H1 (cell line): Measurements from ENCODE around the gene STAMBPL1. TPM values are rescaled to one million over a fixed set of nuclear protein-coding genes. Genes with fewer than 3 reads are reported as not detected.

ENCODE experiments used
- CTCF ChIA-PET: fragments of 300-600 bp; sonication (Branson Sonifier 250); formaldehyde crosslinking; loops from one replicate; lab custom pipeline; 2021; ENCODE audit not compliant: partially characterized antibody; lab: Charles Lee
- POLR2A ChIA-PET: fragments of 300-600 bp; sonication (Branson Sonifier 250); formaldehyde crosslinking; loops from one replicate; lab custom pipeline; 2021; ENCODE audit warnings: inconsistent platforms; ENCODE audit not compliant: partially characterized antibody; lab: Charles Lee
- DNase-seq, 2 experiments: peaks; one replicate each; pipeline versions ENCODE4 v3.0.0 to v3.0.0-alpha.2; 2010 to 2022; ENCODE audit warnings: low spot score in 2 of 2, low read depth in 1 of 2, mixed read lengths in 1 of 2
- FAIRE-seq: peaks from 2 replicates; lab custom pipeline; 2011; peaks lifted over from hg19 to GRCh38; lab: Jason Lieb, UNC
- H2AFZ ChIP-seq: 2 replicates; pipeline ENCODE4 v1.8.1; 2012; ENCODE audit warnings: low read length, inconsistent platforms
- H2AK5ac ChIP-seq: 2 replicates; pipeline ENCODE4 v1.6.1; 2013; ENCODE audit warnings: low read depth, low read length
- H2BK120ac ChIP-seq: replicated peaks from 2 replicates; pipeline ENCODE3; 2013; ENCODE audit warnings: low read depth, low read length, inconsistent platforms
- H2BK12ac ChIP-seq: 2 replicates; pipeline ENCODE4 v1.6.1; 2013; ENCODE audit warnings: low read depth, low read length
- H2BK15ac ChIP-seq: 2 replicates; pipeline ENCODE4 v1.6.1; 2013; ENCODE audit warnings: low read length
- H2BK20ac ChIP-seq: 2 replicates; pipeline ENCODE4 v1.6.1; 2013; ENCODE audit warnings: low read length
- H2BK5ac ChIP-seq: 2 replicates; pipeline ENCODE4 v1.6.1; 2013; ENCODE audit warnings: low read depth, low read length
- H3K14ac ChIP-seq: 2 replicates; pipeline ENCODE4 v1.6.1; 2013; ENCODE audit warnings: inconsistent platforms; ENCODE audit not compliant: insufficient read length
- H3K18ac ChIP-seq: 2 replicates; pipeline ENCODE4 v1.6.1; 2013; ENCODE audit warnings: low read length; ENCODE audit errors: extremely low read depth
- H3K23ac ChIP-seq: 2 replicates; pipeline ENCODE4 v1.6.1; 2013; ENCODE audit warnings: inconsistent platforms; ENCODE audit not compliant: insufficient read length
- H3K23me2 ChIP-seq: 2 replicates; pipeline ENCODE4 v1.6.1; 2013; ENCODE audit warnings: low read depth, low read length
- H3K27ac ChIP-seq: 2 replicates; pipeline ENCODE4 v1.6.1; 2011; ENCODE audit warnings: low read depth, low read length, inconsistent platforms
- H3K27me3 ChIP-seq, 4 experiments: replicated peaks in 1 of 4; 1 replicate in 1 of 4; 2 replicates in 3 of 4; pipeline versions ENCODE4 v1.6.1 to v1.8.1; 2011 to 2013; ENCODE audit warnings: low read length in 3 of 4, mild to moderate bottlenecking in 3 of 4, inconsistent platforms in 2 of 4, mixed read lengths in 2 of 4, moderate library complexity in 1 of 4; ENCODE audit not compliant: control insufficient read depth in 3 of 4, insufficient read depth in 3 of 4; ENCODE audit errors: extremely low read depth in 1 of 4
- H3K36me3 ChIP-seq, 4 experiments: 2 replicates each; pipeline versions ENCODE4 v1.6.1 to v1.8.1; 2011 to 2013; ENCODE audit warnings: mild to moderate bottlenecking in 4 of 4, low read length in 3 of 4, moderate library complexity in 2 of 4, control low read depth in 1 of 4, inconsistent platforms in 1 of 4; ENCODE audit not compliant: insufficient read depth in 4 of 4, control insufficient read depth in 2 of 4
- H3K4ac ChIP-seq: replicated peaks from 2 replicates; pipeline ENCODE3; 2013; ENCODE audit warnings: low read length, low read depth, mixed read lengths, inconsistent platforms; ENCODE audit not compliant: insufficient read length
- H3K4me1 ChIP-seq, 4 experiments: replicated peaks in 1 of 4; 1 replicate in 1 of 4; 2 replicates in 3 of 4; pipeline versions ENCODE4 v1.6.1 to v1.8.1; 2011 to 2013; ENCODE audit warnings: low read length in 3 of 4, inconsistent platforms in 2 of 4, mixed read lengths in 1 of 4; ENCODE audit not compliant: insufficient read depth in 4 of 4, control insufficient read depth in 3 of 4
- H3K4me2 ChIP-seq, 2 experiments: 2 replicates each; pipeline versions ENCODE4 v1.6.1 to v1.8.1; 2011 to 2013; ENCODE audit warnings: low read depth in 2 of 2, low read length in 2 of 2, control low read depth in 1 of 2, inconsistent platforms in 1 of 2, mild to moderate bottlenecking in 1 of 2; ENCODE audit not compliant: insufficient read depth in 1 of 2
- H3K4me3 ChIP-seq, 4 experiments: fragments of 200-600, 300-600 bp in 1 of 4; sonication (generic), shearing (Covaris generic), sonication (Bioruptor Twin) in 1 of 4; 2 replicates each; pipeline versions ENCODE4 v1.5.1 to v1.8.1; 2011 to 2016; ENCODE audit warnings: low read length in 4 of 4, low read depth in 3 of 4, control low read depth in 2 of 4, inconsistent platforms in 2 of 4, mild to moderate bottlenecking in 2 of 4, mixed read lengths in 1 of 4, moderate library complexity in 1 of 4; ENCODE audit not compliant: insufficient read depth in 2 of 4; ENCODE audit errors: extremely low read depth in 1 of 4
- H3K56ac ChIP-seq: replicated peaks from 2 replicates; pipeline ENCODE3; 2013; ENCODE audit warnings: low read depth, mild to moderate bottlenecking, mixed read lengths, low read length, inconsistent platforms; ENCODE audit not compliant: insufficient read length
- H3K79me1 ChIP-seq: 2 replicates; pipeline ENCODE4 v1.6.1; 2013; ENCODE audit warnings: low read depth, low read length, control low read depth
- H3K79me2 ChIP-seq, 2 experiments: 2 replicates each; pipeline versions ENCODE4 v1.6.1 to v1.8.1; 2012 to 2013; ENCODE audit warnings: low read length in 2 of 2, mild to moderate bottlenecking in 2 of 2, inconsistent platforms in 1 of 2; ENCODE audit not compliant: insufficient read depth in 2 of 2, control insufficient read depth in 1 of 2
- H3K9ac ChIP-seq, 4 experiments: replicated peaks in 1 of 4; 1 replicate in 1 of 4; 2 replicates in 3 of 4; pipeline versions ENCODE4 v1.6.1 to v1.8.1; 2011 to 2013; ENCODE audit warnings: low read depth in 3 of 4, low read length in 3 of 4, control low read depth in 2 of 4, mild to moderate bottlenecking in 2 of 4, moderate library complexity in 2 of 4, inconsistent platforms in 1 of 4; ENCODE audit errors: extremely low read depth in 1 of 4
- H3K9me3 ChIP-seq, 2 experiments: 2 replicates each; pipeline versions ENCODE4 v1.6.1 to v1.8.1; 2012 to 2013; ENCODE audit warnings: mild to moderate bottlenecking in 2 of 2, moderate library complexity in 2 of 2, control low read depth in 1 of 2, inconsistent platforms in 1 of 2, low read depth in 1 of 2, low read length in 1 of 2, mixed read lengths in 1 of 2; ENCODE audit not compliant: insufficient read depth in 2 of 2
- H4K20me1 ChIP-seq, 2 experiments: replicated peaks in 1 of 2; 2 replicates each; pipeline versions ENCODE3 to v1.8.1; 2011 to 2013; ENCODE audit warnings: inconsistent platforms in 2 of 2, low read length in 2 of 2, mild to moderate bottlenecking in 1 of 2; ENCODE audit not compliant: insufficient read depth in 2 of 2, control insufficient read depth in 1 of 2
- H4K5ac ChIP-seq: 2 replicates; pipeline ENCODE4 v1.6.1; 2013; ENCODE audit warnings: low read length, low read depth, mixed read lengths, inconsistent platforms; ENCODE audit not compliant: insufficient read length
- H4K8ac ChIP-seq: 2 replicates; pipeline ENCODE4 v1.8.0; 2013; ENCODE audit warnings: mild to moderate bottlenecking, moderate library complexity, low read length, inconsistent platforms; ENCODE audit not compliant: insufficient read depth; ENCODE audit errors: extremely low read depth
- H4K91ac ChIP-seq: replicated peaks from 2 replicates; pipeline ENCODE3; 2013; ENCODE audit warnings: low read length, mixed read lengths, inconsistent platforms; ENCODE audit not compliant: insufficient read length
- BACH1 ChIP-seq: IDR thresholded peaks from 2 replicates; pipeline ENCODE4 v1.6.1; 2012; ENCODE audit warnings: low read length, improper control_type of control experiment
- CHD1 ChIP-seq: IDR thresholded peaks from 2 replicates; pipeline ENCODE4 v1.6.1; 2012; ENCODE audit warnings: low read depth, low read length, improper control_type of control experiment
- EP300 ChIP-seq, 2 experiments: IDR thresholded peaks; 1 replicate in 1 of 2; 2 replicates in 1 of 2; pipeline ENCODE4 v1.6.1; 2011 to 2012; ENCODE audit warnings: low read depth in 2 of 2, low read length in 2 of 2, mild to moderate bottlenecking in 2 of 2, borderline replicate concordance in 1 of 2, inconsistent platforms in 1 of 2, moderate library complexity in 1 of 2
- KDM5A ChIP-seq: fragments of 200-600 bp; IDR thresholded peaks from 2 replicates; pipeline ENCODE4 v1.7.1; 2012; ENCODE audit warnings: mild to moderate bottlenecking, low read length, inconsistent platforms, mixed read lengths
- RAD21 ChIP-seq, 2 experiments: IDR thresholded peaks in 1 of 2; conservative IDR thresholded peaks in 1 of 2; 2 replicates each; pipeline ENCODE4 v1.6.1; 2011; ENCODE audit warnings: low read depth in 2 of 2, low read length in 2 of 2, improper control_type of control experiment in 1 of 2, inconsistent platforms in 1 of 2, mild to moderate bottlenecking in 1 of 2, moderate library complexity in 1 of 2
- RFX5 ChIP-seq: IDR thresholded peaks from 2 replicates; pipeline ENCODE4 v1.6.1; 2011; ENCODE audit warnings: low read depth, low read length, improper control_type of control experiment, borderline replicate concordance
- RNF2 ChIP-seq: fragments of 200-900, 300-1000 bp; sonication (generic); IDR thresholded peaks from 2 replicates; pipeline ENCODE4 v1.7.1; 2016; ENCODE audit warnings: borderline replicate concordance, low read depth, mild to moderate bottlenecking, antibody characterized with exemption, low read length; ENCODE audit not compliant: poor library complexity, severe bottlenecking; ENCODE audit errors: missing control alignments
- TAF7 ChIP-seq: optimal IDR thresholded peaks from 2 replicates; pipeline ENCODE3; 2011; ENCODE audit warnings: low read depth, mild to moderate bottlenecking, inconsistent platforms, low read length, moderate library complexity, borderline replicate concordance
- TCF12 ChIP-seq: IDR thresholded peaks from 2 replicates; pipeline ENCODE4 v1.6.1; 2011; ENCODE audit warnings: low read depth, mild to moderate bottlenecking, low read length
- ZNF274 ChIP-seq: IDR thresholded peaks from 2 replicates; pipeline ENCODE4 v1.7.0; 2012; ENCODE audit warnings: low read length, borderline replicate concordance; ENCODE audit errors: extremely low read depth
- WGBS, 2 experiments: shearing (Covaris generic) in 1 of 2; methylation state at CpG; one replicate each; pipeline versions ENCODE4 v1.1.6 to v1.1.7; 2013 to 2015; ENCODE audit warnings: low lambda C conversion rate in 2 of 2, mixed read lengths in 2 of 2, inconsistent platforms in 1 of 2, low coverage in 1 of 2, missing lambda C conversion rate in 1 of 2; ENCODE audit not compliant: insufficient replicate concordance in 2 of 2, insufficient coverage in 1 of 2, insufficient read length in 1 of 2; ENCODE audit errors: extremely low coverage in 1 of 2, missing lambda C conversion rate in 1 of 2; 5-methylcytosine and 5-hydroxymethylcytosine counted together
- polyA plus RNA-seq, 7 experiments: library from polyadenylated mRNA; depleted of rRNA in 3 of 7; stranded (reverse) in 5 of 7; unstranded in 2 of 7; fragments of >200 nt in 5 of 7; fragments of 200-250 nt in 2 of 7; gene quantifications; 1 replicate in 5 of 7; 2 replicates in 1 of 7; 4 replicates in 1 of 7; pipeline versions ENCODE4 v1.2.1 to v1.2.3, GENCODE V29; 2011 to 2013; ENCODE audit warnings: missing spikeins in 2 of 7, mixed read lengths in 2 of 7
- total RNA-seq: library from RNA; stranded (reverse); fragmentation: NEBNext Ultra II Directional; extraction: Animal tissue kit (Norgen Biotek cat#: 25700); gene quantifications from 2 replicates; pipeline ENCODE4 v1.2.1, GENCODE V29; 2021
- TF ChIP-seq, protein P1 (sequence below): IDR thresholded peaks from 2 replicates; pipeline ENCODE4 v1.6.1; 2011; ENCODE audit warnings: low read depth, mild to moderate bottlenecking, low read length; ENCODE audit not compliant: insufficient read depth
- TF ChIP-seq, protein P2 (sequence below): IDR thresholded peaks from 2 replicates; pipeline ENCODE4 v1.6.1; 2011; ENCODE audit warnings: low read length, improper control_type of control experiment

Gene STAMBPL1
- total and polyA plus RNA-seq, 2 of the 8 experiments (the other 6 are each of a cell fraction or from before 2014, with no cell fraction given) = 5.5 TPM

GRCh38 chr10:88908194-88908593, 28.1 kb downstream of the STAMBPL1 start:
- no peak overlapping the region for H2BK20ac ChIP-seq
- H3K4me2 ChIP-seq = no peak overlapping the region
- H2AFZ ChIP-seq = no peak overlapping the region
- H3K4ac ChIP-seq = no peak overlapping the region
- H3K27me3 ChIP-seq = no peaks in the 10 kb centered on the region
- H3K79me2 ChIP-seq = no peaks in the 10 kb centered on the region
- no peaks in the 10 kb centered on the region; a peak in 1 of 8 replicates for H3K36me3 ChIP-seq
- no peak overlapping the region for H4K91ac ChIP-seq
- no peak overlapping the region for H2BK120ac ChIP-seq
- no peak overlapping the region for H2BK5ac ChIP-seq
- H3K14ac ChIP-seq = no peak overlapping the region
- no peaks in the 10 kb centered on the region for H3K23me2 ChIP-seq
- no peak overlapping the region for H3K23ac ChIP-seq
- no peaks in the 10 kb centered on the region for H3K4me1 ChIP-seq
- POLR2A ChIA-PET = no interaction called here
- no peak overlapping the region for H3K4me3 ChIP-seq
- 90% methylated on average over 4 of the region's 4 CpGs; no CpG with 5 or more reads in 1 of the 2 experiments for WGBS, 2 experiments
- no peak overlapping the region for H2AK5ac ChIP-seq
- DNase-seq (no peak), FAIRE-seq (no peak)
- no peak overlapping the region for H3K18ac ChIP-seq
- H4K8ac ChIP-seq = no peak overlapping the region
- H3K79me1 ChIP-seq = no peaks in the 10 kb centered on the region
- H3K9ac ChIP-seq = no peak overlapping the region
- H3K9me3 ChIP-seq = no peaks in the 10 kb centered on the region
- no peaks in the 10 kb centered on the region for H4K20me1 ChIP-seq
- H3K56ac ChIP-seq = no peak overlapping the region
- CTCF ChIA-PET = interaction anchor here (0.6 to 3.1 kb wide), 5 partner anchors 21 to 343 kb away, joined by 3 to 12 read pairs (median 5); no protein-coding TSS in a partner anchor
- H4K5ac ChIP-seq = no peak overlapping the region
- H3K27ac ChIP-seq = no peak overlapping the region
- no peak overlapping the region for H2BK12ac ChIP-seq
- no peak overlapping the region for H2BK15ac ChIP-seq
- TF ChIP-seq, protein P1, sequence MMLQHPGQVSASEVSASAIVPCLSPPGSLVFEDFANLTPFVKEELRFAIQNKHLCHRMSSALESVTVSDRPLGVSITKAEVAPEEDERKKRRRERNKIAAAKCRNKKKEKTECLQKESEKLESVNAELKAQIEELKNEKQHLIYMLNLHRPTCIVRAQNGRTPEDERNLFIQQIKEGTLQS = no peak
- TF ChIP-seq ZNF274 (no peak), EP300 (IDR thresholded peaks at IDR 0.05; ENCODE audit: borderline replicate concordance in 1 of 2, low read depth in 2 of 2, low read length in 2 of 2) (no peak), TCF12 (no peak), CHD1 (no peak), BACH1 (no peak), TAF7 (no peak), KDM5A (no peak), RNF2 (no peak), RAD21 (IDR thresholded peaks at IDR 0.05 in 1 of 2, conservative IDR thresholded peaks at IDR 0.05 in 1 of 2; ENCODE audit: low read depth in 2 of 2, low read length in 2 of 2) (no peak), RFX5 (no peak)
- TF ChIP-seq, protein P2, sequence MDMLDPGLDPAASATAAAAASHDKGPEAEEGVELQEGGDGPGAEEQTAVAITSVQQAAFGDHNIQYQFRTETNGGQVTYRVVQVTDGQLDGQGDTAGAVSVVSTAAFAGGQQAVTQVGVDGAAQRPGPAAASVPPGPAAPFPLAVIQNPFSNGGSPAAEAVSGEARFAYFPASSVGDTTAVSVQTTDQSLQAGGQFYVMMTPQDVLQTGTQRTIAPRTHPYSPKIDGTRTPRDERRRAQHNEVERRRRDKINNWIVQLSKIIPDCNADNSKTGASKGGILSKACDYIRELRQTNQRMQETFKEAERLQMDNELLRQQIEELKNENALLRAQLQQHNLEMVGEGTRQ = no peak
